Osteocyte (in vitro differentiated cells): ENCODE data around the gene MAP3K9. TPM values are rescaled to one million over a fixed set of nuclear protein-coding genes. Genes with fewer than 3 reads are reported as not detected.

Experiments
- DNase-seq: peaks from one replicate; pipeline ENCODE4 v3.0.0; 2021; ENCODE audit warnings: mixed read lengths; ENCODE audit not compliant: unreplicated experiment; ENCODE audit errors: extremely low spot score
- H3K27ac Mint-ChIP-seq: one replicate; pipeline ENCODE4 v1.8.0; 2021; ENCODE audit warnings: mild to moderate bottlenecking, mixed read lengths; ENCODE audit not compliant: unreplicated experiment
- H3K27me3 Mint-ChIP-seq: one replicate; pipeline ENCODE4 v1.8.0; 2021; ENCODE audit warnings: mixed read lengths; ENCODE audit not compliant: unreplicated experiment
- H3K36me3 Mint-ChIP-seq: one replicate; pipeline ENCODE4 v1.8.0; 2021; ENCODE audit warnings: mixed read lengths; ENCODE audit not compliant: unreplicated experiment
- H3K4me1 Mint-ChIP-seq: one replicate; pipeline ENCODE4 v1.8.0; 2021; ENCODE audit warnings: mixed read lengths; ENCODE audit not compliant: unreplicated experiment
- H3K4me3 Mint-ChIP-seq: one replicate; pipeline ENCODE4 v1.8.0; 2021; ENCODE audit warnings: mild to moderate bottlenecking, moderate library complexity, mixed read lengths; ENCODE audit not compliant: unreplicated experiment
- H3K9me3 Mint-ChIP-seq: one replicate; pipeline ENCODE4 v1.8.0; 2021; ENCODE audit warnings: mixed read lengths; ENCODE audit not compliant: unreplicated experiment
- total RNA-seq: library from RNA; stranded (reverse); gene quantifications from 2 replicates; pipeline ENCODE4 v1.2.1, GENCODE V29; 2021
- TF ChIP-seq, protein P1 (sequence below): fragments of 200-600 bp; sonication (generic); IDR thresholded peaks from 2 replicates; pipeline ENCODE4 v1.5.0; 2021; ENCODE audit warnings: antibody characterized with exemption, mild to moderate bottlenecking, moderate library complexity

MAP3K9 gene
- total RNA-seq, 1 donor from 2014 or later: 1.3 TPM

DNA sequence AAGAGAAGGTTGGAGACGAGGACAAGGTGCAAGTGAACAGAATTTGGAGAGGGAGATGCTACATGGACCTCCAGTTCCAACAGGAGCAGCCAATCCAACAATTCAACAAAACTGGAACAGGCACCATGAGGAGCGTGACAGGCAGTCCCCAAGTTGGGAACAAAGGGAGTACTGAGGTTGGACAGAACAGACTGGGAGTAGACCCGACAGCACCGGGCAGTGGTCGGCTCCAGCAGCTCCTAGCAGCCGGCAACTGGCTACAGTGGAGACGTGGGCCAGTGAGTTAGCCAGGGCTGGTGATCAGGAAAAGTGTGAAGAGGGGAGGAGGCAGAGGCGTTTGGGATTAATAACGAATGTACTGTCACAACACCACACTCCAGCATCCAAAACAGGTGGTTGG, 16.4 kb downstream of the MAP3K9 start:
- Mint-ChIP-seq H3K36me3 (no peaks in the 10 kb centered on the region), H3K4me3 (no peak overlapping the region), H3K4me1 (peaks cover 7% of the 10 kb centered on the region), H3K27me3 (no peaks in the 10 kb centered on the region), H3K27ac (no peak overlapping the region), H3K9me3 (no peaks in the 10 kb centered on the region)
- TF ChIP-seq, protein P1, sequence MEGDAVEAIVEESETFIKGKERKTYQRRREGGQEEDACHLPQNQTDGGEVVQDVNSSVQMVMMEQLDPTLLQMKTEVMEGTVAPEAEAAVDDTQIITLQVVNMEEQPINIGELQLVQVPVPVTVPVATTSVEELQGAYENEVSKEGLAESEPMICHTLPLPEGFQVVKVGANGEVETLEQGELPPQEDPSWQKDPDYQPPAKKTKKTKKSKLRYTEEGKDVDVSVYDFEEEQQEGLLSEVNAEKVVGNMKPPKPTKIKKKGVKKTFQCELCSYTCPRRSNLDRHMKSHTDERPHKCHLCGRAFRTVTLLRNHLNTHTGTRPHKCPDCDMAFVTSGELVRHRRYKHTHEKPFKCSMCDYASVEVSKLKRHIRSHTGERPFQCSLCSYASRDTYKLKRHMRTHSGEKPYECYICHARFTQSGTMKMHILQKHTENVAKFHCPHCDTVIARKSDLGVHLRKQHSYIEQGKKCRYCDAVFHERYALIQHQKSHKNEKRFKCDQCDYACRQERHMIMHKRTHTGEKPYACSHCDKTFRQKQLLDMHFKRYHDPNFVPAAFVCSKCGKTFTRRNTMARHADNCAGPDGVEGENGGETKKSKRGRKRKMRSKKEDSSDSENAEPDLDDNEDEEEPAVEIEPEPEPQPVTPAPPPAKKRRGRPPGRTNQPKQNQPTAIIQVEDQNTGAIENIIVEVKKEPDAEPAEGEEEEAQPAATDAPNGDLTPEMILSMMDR: no peak
- no peak for DNase-seq

GRCh38 chr14:70791971-70792370, 17.3 kb downstream of the MAP3K9 start:
- TF ChIP-seq, protein P1: no peak
- H3K4me3 Mint-ChIP-seq: no peak overlapping the region
- peaks cover 7% of the 10 kb centered on the region for H3K4me1 Mint-ChIP-seq
- H3K9me3 Mint-ChIP-seq: no peaks in the 10 kb centered on the region
- H3K36me3 Mint-ChIP-seq: no peaks in the 10 kb centered on the region
- no peaks in the 10 kb centered on the region for H3K27me3 Mint-ChIP-seq
- H3K27ac Mint-ChIP-seq: no peak overlapping the region
- DNase-seq: no peak

DNA sequence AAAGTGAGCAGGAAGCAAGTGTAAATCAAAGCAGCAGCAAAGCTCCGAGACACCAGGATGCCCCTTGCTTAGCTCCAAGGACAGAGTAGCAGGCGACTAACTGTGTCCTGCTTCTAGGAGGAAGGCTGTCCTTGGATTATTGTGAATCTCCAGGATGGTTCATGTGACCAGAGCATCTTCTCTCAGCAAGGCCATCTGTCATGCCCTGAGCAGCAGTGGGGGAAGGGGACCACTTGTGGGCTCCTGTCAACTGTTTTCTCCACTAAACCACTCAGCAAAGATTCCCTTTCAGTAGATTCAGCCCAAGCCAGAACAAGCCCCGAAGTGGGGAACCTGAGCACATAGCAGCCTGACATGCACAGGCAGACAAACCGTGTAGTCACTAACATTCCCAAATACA, 19.4 kb downstream of the MAP3K9 start:
- TF ChIP-seq, protein P1: no peak
- no peak overlapping the region for H3K4me3 Mint-ChIP-seq
- DNase-seq: no peak
- no peaks in the 10 kb centered on the region for H3K9me3 Mint-ChIP-seq
- no peaks in the 10 kb centered on the region for H3K36me3 Mint-ChIP-seq
- H3K27ac Mint-ChIP-seq: no peak overlapping the region
- peaks cover 7% of the 10 kb centered on the region for H3K4me1 Mint-ChIP-seq
- no peaks in the 10 kb centered on the region for H3K27me3 Mint-ChIP-seq

DNA sequence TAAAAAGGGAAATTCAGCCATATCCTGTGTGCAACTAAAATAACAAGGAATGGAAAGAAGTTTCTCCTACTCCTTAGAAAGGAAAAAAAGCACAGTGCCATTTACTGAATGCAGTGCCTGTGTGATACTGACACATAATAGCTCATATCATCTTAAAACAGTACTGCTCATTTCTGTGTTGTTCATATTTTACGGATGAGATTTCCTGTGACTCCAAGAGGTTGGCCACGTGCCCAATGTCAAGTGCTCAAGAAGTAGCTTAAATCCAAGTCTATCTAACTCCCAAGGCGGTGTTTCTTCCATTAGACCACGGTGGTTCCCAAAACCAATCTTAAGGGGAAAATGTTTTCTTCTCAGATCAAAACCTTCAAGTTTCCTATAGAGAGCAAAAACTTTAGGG, 20.0 kb downstream of the MAP3K9 start:
- H3K36me3 Mint-ChIP-seq: no peaks in the 10 kb centered on the region
- no peak overlapping the region for H3K4me3 Mint-ChIP-seq
- no peaks in the 10 kb centered on the region for H3K9me3 Mint-ChIP-seq
- DNase-seq: no peak
- H3K27ac Mint-ChIP-seq: no peak overlapping the region
- no peaks in the 10 kb centered on the region for H3K27me3 Mint-ChIP-seq
- H3K4me1 Mint-ChIP-seq: peaks cover 7% of the 10 kb centered on the region
- TF ChIP-seq, protein P1: no peak

DNA sequence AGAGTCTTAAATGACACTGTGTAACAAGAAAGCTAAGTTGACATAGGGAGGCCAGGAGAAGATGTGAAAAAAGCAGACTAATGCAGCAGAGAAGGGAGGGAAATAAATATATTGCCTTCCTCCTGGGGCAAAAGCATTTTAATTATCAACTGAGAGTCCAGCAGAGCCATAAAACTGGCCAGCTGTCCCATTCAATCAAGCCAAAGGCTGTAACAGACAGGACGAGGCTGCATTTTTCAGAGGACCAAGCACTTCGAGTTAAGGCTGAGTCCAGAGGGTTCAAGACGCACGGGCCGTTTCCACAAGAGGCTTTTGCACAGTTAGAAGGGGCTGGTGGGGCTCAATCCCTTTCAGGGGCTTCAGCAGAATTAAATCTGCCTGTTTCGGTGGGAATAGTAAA, 20.4 kb downstream of the MAP3K9 start:
- no peak overlapping the region for H3K27ac Mint-ChIP-seq

More for the DNA sequence above, 20.4 kb downstream of the MAP3K9 start:
- H3K4me3 Mint-ChIP-seq: no peak overlapping the region
- TF ChIP-seq, protein P1: no peak
- no peak for DNase-seq
- no peaks in the 10 kb centered on the region for H3K36me3 Mint-ChIP-seq
- H3K4me1 Mint-ChIP-seq: peaks cover 7% of the 10 kb centered on the region
- no peaks in the 10 kb centered on the region for H3K9me3 Mint-ChIP-seq
- H3K27me3 Mint-ChIP-seq: no peaks in the 10 kb centered on the region
